Activated T-helper 2 cell treated with anti-CD3 and anti-CD28 coated beads, Interferon-gamma antibody, Interleukin-2, Interleukin-4, amounts not matched to agents 10 μg/mL and 5 μg/mL and 100 μg/mL, durations not matched to agents 14 hours and 24 hours and 36 hours (primary cell): Measurements from ENCODE around the gene MLC1. TPM values are rescaled to one million over a fixed set of nuclear protein-coding genes. Genes with fewer than 3 reads are reported as not detected.
"Not testable (repeated sequence)": the region's sequence is repeated elsewhere in the genome, so short reads cannot be mapped to it uniquely, and the experiment has no call there.

ENCODE experiments used
- DNase-seq: peaks from one replicate; pipeline ENCODE4 v3.0.0; 2021; ENCODE audit warnings: low spot score
- H3K27ac Mint-ChIP-seq: one replicate; pipeline ENCODE4 v1.8.0; 2021; ENCODE audit warnings: mixed read lengths
- H3K27me3 Mint-ChIP-seq: one replicate; pipeline ENCODE4 v1.8.0; 2021; ENCODE audit warnings: low read depth, mixed read lengths
- H3K36me3 Mint-ChIP-seq: one replicate; pipeline ENCODE4 v1.8.0; 2021; ENCODE audit warnings: low read depth, mixed read lengths
- H3K4me1 Mint-ChIP-seq: one replicate; pipeline ENCODE4 v1.8.0; 2021; ENCODE audit warnings: low read depth, mixed read lengths
- H3K4me3 Mint-ChIP-seq: one replicate; pipeline ENCODE4 v1.8.0; 2021; ENCODE audit warnings: low read depth, mild to moderate bottlenecking, moderate library complexity, mixed read lengths
- H3K9me3 Mint-ChIP-seq: one replicate; pipeline ENCODE4 v1.8.0; 2021; ENCODE audit warnings: mixed read lengths
- intact Hi-C: fragments of 100-400 bp; cut with micrococcal nuclease; formaldehyde crosslinking; loops from one replicate; pipeline ENCODE4 v1.15.1; 2023
- total RNA-seq: library from RNA; stranded (reverse); gene quantifications from 2 replicates; pipeline ENCODE4 v1.2.3, GENCODE V29; 2022

The MLC1 gene
- total RNA-seq, 1 donor from 2014 or later, result not detected

DNA sequence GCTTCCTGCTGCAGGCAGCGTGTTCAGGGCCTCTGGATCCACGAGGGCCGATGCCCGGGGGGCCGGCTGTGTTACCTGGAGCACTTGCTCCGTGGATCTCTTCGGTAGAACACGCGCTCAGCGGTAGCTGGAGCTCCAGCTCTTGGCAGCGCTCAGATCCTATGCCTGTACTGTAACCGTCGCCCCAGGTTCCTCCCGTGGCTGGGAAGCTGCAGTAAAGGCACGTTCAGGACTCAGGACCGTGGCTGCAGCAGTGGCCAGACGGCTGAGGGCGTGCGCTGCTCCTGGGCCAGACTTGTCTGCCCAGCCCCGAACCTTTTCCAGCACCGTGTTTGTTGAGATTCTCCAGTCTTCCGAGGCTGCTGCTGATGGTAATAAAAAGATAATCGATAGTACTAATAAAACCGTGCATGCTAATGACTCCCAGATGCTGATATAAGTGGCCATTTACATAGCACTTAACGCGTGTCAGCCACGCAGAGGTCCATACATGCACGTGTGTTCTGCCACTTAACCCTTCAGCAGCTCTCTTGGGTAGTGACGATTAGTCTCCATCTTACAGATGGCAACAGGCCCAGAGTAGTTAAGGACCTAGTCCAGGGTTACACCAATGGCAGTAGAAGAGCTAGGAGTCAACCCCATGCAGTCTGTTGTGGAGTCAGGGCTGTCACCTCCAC is 6.0 kb upstream of the MLC1 start:
- peaks cover 16% of the 10 kb centered on the region for H3K27me3 Mint-ChIP-seq

DNA sequence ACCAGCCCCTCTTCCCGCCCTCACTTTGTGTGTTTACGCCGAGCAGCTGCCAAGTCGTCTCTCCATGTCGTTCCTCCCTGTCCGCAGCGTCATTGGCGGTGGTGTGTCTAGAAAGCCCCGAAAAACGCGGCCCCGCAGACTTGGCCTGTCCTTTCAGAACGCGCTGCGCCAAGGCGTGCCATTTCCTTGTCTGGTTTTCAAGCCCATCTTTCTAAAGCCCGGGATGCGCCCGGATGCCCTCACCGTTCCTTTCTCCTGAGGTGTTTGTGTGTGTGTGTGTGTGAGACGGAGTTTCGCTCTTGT is 5.1 kb upstream of the MLC1 start:
- Mint-ChIP-seq H3K36me3 (peaks cover 10% of the 10 kb centered on the region), H3K4me1 (peaks cover 4% of the 10 kb centered on the region), H3K9me3 (peaks cover 6% of the 10 kb centered on the region), H3K27me3 (peaks cover 14% of the 10 kb centered on the region), H3K4me3 (no peak overlapping the region), H3K27ac (no peak overlapping the region)
- intact Hi-C loops, result no loop called here
- DNase-seq, result no peak

More for the DNA sequence above, 6.0 kb upstream of the MLC1 start:
- intact Hi-C loops, result no loop called here
- Mint-ChIP-seq H3K27ac (no peak overlapping the region), H3K4me1 (no peaks in the 10 kb centered on the region), H3K9me3 (peaks cover 5% of the 10 kb centered on the region), H3K4me3 (no peak overlapping the region), H3K36me3 (peaks cover 10% of the 10 kb centered on the region)
- DNase-seq, result no peak

DNA sequence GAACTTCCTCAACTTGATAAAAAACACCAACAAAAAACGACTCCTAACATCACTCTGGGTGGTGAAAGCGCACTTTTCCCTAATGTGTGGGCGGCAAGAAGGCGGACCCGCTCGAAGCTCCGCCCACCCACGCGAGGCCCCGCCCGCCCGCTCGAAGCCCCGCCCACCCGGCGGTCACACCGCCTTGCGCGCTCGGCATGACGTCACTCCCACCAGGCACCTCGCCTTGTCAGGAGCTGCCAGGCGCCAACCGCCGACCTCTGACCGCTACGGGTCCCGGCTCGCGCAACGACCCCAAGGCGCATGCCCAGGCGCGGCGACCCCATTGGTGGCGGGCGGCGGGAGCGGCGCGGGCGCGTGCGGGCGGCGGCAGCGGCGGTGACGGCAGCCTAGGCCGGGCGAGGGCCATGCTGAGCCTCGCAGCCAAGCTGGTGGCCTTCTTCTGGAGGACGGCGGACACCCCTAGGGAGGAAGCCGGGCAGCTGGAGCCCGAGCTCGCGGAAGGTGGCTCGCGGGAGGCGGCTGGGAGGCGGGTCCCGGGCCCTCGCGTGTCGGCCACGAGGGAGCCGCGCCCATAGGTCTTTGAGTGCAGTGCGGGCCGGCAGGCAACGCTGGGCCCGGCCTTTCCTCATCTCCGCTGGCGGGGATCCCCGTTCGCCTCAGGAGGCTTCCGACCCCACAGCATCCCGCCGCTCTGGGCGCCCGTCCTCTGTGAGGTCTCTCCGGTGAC is 4.6 kb upstream of the MLC1 start, which contains the start of gene MOV10L1:
TSS of gene MOV10L1 (plus strand) at position 325 of the 730 bp plus-strand sequence. CDS start at position 408, 83 bp downstream.
- intact Hi-C loops, result no loop called here
- H3K27me3 Mint-ChIP-seq, result peaks cover 14% of the 10 kb centered on the region
- H3K27ac Mint-ChIP-seq, result no peak within 1 kb of the TSS
- H3K4me3 Mint-ChIP-seq, result no peak within 1 kb of the TSS
- peaks cover 13% of the 10 kb centered on the region for H3K36me3 Mint-ChIP-seq
- DNase-seq, result no peak
- H3K4me1 Mint-ChIP-seq, result peaks cover 9% of the 10 kb centered on the region
- peaks cover 9% of the 10 kb centered on the region for H3K9me3 Mint-ChIP-seq

DNA sequence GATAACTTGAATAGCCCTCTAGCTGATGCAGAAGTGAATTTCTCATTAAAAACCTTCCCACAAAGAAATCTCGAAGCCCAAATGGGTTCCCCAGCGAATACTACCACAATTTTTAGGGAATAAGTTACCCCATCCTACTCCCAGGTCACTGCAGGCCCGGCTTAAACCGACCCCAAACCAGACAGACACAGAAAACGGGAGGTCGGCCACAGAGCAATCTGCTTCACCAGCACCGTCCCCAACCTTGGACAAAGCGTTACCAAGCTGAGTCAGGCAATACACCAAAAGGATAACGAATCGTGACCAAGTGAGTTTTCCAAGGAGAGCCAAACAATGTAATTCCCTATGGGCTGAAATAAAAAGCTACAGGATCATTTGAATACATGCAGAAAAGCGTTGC is 4.0 kb upstream of the MLC1 start:
- peaks cover 9% of the 10 kb centered on the region for H3K9me3 Mint-ChIP-seq
- peaks cover 9% of the 10 kb centered on the region for H3K4me1 Mint-ChIP-seq
- H3K4me3 Mint-ChIP-seq, result no peak overlapping the region
- peaks cover 13% of the 10 kb centered on the region for H3K36me3 Mint-ChIP-seq
- DNase-seq, result no peak
- intact Hi-C loops, result no loop called here
- no peak overlapping the region for H3K27ac Mint-ChIP-seq
- peaks cover 17% of the 10 kb centered on the region for H3K27me3 Mint-ChIP-seq

DNA sequence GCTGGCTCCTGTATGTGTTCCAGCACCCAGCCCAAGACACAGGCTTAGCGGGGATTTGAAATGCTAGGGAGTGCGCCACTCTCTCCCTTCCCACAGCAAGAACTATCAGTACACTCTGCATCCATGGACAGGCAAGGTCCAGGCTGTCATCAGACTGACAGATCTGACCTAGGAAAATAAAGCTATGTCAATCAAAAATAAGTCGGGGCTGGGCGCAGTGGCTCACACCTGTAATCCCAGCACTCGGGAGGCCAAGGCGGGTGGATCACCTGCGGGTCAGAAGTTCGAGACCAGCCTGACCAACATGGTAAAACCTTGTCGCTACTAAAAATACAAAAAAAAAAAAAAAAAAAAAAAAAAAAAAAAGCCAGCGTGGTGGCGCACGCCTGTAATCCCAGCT is 2.9 kb upstream of the MLC1 start:
- H3K27ac Mint-ChIP-seq, result no peak overlapping the region
- H3K4me1 Mint-ChIP-seq, result peaks cover 9% of the 10 kb centered on the region
- peaks cover 11% of the 10 kb centered on the region for H3K27me3 Mint-ChIP-seq
- H3K4me3 Mint-ChIP-seq, result no peak overlapping the region
- H3K9me3 Mint-ChIP-seq, result peaks cover 9% of the 10 kb centered on the region
- intact Hi-C loops, result no loop called here
- H3K36me3 Mint-ChIP-seq, result peaks cover 13% of the 10 kb centered on the region
- DNase-seq, result no peak

DNA sequence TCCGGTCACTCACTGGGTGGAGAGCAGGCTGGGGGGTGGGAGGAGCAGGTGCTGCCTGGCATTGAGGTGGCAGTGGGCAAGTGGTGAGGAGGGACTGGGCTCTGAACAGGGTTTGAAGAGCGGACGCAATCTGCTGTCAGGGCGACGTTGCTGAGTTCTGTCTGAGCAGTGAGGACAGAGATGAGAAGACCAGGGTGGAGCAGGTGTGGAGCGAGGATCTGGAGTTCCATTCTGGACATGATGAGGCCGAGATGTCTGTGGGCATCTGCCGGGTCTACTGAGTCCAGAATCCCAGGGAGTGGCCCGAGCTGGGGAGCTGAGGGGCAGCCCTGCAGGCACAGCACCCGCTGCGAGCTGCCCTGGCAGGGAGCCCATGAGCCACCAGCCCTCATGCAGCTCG is 2.4 kb upstream of the MLC1 start:
- Mint-ChIP-seq H3K36me3 (peaks cover 13% of the 10 kb centered on the region), H3K27ac (no peak overlapping the region), H3K27me3 (peaks cover 11% of the 10 kb centered on the region), H3K4me3 (no peak overlapping the region), H3K4me1 (peaks cover 9% of the 10 kb centered on the region), H3K9me3 (peaks cover 9% of the 10 kb centered on the region)
- intact Hi-C loops, result no loop called here
- no peak for DNase-seq

DNA sequence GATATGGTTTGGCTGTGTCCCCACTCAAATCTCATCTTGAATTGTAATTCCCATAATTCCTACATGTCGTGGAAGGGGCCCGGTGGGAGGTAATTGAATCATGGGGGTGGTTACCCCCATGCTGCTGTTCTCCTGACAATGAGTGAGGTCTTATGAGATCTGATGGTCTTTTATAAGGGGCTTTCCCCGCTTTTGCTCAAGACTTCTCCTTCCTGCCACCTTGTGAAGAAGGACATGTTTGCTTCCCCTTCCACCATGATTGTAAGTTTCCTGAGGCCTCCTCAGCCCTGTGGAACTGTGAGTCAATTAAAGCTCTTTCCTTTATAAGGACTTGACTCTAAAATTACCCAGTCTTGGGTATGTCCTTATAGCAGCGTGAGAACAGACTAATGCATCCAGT is 1.7 kb upstream of the MLC1 start:
- H3K36me3 Mint-ChIP-seq, result peaks cover 13% of the 10 kb centered on the region
- H3K4me3 Mint-ChIP-seq, H3K27ac Mint-ChIP-seq, H3K4me1 Mint-ChIP-seq, DNase-seq, intact Hi-C loops, H3K9me3 Mint-ChIP-seq: not testable (repeated sequence)
- H3K27me3 Mint-ChIP-seq, result peaks cover 11% of the 10 kb centered on the region

DNA sequence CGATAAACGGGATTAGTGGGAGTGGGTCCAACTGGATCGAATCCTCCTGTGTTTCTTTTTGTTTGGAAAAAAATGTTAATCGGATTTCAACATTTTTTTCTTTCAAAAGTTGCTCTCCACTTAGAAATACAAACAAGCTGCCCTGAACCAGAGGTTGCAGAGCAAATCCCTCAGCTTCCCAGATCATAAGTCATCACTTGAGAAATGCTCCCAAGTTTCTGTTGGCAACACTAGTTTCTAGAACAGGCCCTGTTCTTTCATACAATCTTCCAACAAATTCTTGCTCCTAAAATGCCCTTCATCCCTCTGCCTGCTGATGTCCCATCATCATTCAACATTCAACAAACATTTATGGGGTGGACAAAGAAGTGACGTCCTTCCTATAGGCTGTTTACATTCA is 1.3 kb upstream of the MLC1 start:
- DNase-seq, result no peak
- Mint-ChIP-seq H3K4me3 (no peak overlapping the region), H3K36me3 (peaks cover 13% of the 10 kb centered on the region), H3K4me1 (peaks cover 9% of the 10 kb centered on the region), H3K9me3 (peaks cover 9% of the 10 kb centered on the region), H3K27me3 (peaks cover 11% of the 10 kb centered on the region), H3K27ac (no peak overlapping the region)
- intact Hi-C loops, result no loop called here

DNA sequence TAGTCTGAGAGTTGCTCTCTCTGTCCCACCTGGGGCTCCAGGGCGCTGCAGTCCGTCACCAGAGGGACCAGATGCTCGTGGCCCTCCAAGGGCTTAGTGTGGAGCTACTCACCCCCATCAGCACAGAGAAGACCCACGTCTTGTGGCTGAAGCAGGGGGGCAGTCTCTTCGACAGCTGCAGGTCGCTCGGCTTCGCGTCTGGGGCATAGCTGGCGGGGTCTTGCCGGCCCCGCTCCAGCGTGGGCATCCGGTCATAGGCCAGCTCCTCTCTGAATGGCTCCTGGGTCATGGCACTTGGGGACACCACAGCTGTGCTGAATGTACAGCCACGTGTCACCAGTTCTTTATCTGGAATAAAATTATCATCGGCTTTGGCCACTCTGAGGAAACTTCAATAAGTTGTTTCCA is 608 bp downstream of the MLC1 start:
- intact Hi-C loops, result no loop called here
- no peak for DNase-seq
- H3K27ac Mint-ChIP-seq, result no peak overlapping the region
- H3K27me3 Mint-ChIP-seq, result peaks cover 11% of the 10 kb centered on the region
- H3K4me3 Mint-ChIP-seq, result no peak overlapping the region
- peaks cover 4% of the 10 kb centered on the region for H3K9me3 Mint-ChIP-seq
- peaks cover 9% of the 10 kb centered on the region for H3K4me1 Mint-ChIP-seq
- H3K36me3 Mint-ChIP-seq, result peaks cover 13% of the 10 kb centered on the region

DNA sequence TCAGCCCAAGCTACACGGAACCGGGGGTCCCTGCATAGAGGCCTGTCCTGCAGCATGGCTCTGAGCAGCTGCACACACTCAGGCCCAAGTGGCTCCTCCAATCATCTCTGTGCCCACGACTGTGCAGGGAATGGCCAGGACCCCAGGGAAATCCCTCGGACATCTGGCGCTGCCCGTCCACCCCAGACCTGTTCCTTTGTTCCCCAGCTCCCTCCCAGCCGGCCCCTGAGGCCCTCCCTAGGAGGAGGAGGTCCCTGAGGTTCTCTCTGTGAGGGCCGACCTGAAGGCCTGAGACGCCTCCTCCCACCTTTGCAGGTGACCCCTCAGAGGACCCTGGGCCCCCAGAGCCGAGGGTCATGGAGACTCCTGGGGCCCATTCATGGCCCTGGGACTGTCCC is 1.1 kb downstream of the MLC1 start:
- H3K27me3 Mint-ChIP-seq, result peaks cover 11% of the 10 kb centered on the region
- peaks cover 13% of the 10 kb centered on the region for H3K36me3 Mint-ChIP-seq
- intact Hi-C loops, result no loop called here
- no peak for DNase-seq
- peaks cover 9% of the 10 kb centered on the region for H3K4me1 Mint-ChIP-seq
- no peak overlapping the region for H3K4me3 Mint-ChIP-seq
- no peak overlapping the region for H3K27ac Mint-ChIP-seq
- peaks cover 4% of the 10 kb centered on the region for H3K9me3 Mint-ChIP-seq

DNA sequence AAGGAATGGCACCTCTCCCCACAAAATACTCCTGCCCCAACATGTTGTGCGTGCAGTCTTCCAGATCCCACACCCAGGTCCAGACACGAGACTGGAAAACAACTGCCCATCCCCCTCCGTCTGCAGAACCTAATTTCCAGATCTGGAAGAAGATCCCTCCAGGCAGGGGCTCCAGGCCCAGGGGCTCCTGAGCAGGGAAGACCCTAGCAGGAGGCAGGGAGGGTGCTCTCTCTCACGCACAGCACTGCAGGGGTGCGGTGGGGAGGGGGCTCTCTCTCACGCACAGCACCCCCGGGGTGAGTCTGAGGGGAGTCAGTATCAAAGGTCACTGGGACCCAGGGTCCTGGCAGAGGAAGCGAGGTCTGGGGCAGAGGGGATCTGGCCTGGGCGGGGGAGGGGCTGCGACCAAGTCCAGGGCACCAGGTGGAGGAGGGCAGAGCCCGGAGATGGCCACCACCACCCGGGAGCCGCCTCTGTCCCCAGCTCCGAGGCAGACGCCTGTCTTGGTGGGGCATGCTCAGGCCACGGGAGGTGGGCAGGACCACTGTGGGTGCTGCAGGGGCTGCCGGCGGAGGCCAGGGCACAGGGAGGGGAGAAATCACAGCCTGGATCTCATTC is 1.7 kb downstream of the MLC1 start:
- H3K36me3 Mint-ChIP-seq, result peaks cover 13% of the 10 kb centered on the region
- H3K4me3 Mint-ChIP-seq, result no peak overlapping the region
- DNase-seq, result no peak
- peaks cover 11% of the 10 kb centered on the region for H3K27me3 Mint-ChIP-seq
- intact Hi-C loops, result no loop called here
- peaks cover 9% of the 10 kb centered on the region for H3K4me1 Mint-ChIP-seq
- peaks cover 4% of the 10 kb centered on the region for H3K9me3 Mint-ChIP-seq
- H3K27ac Mint-ChIP-seq, result no peak overlapping the region

DNA sequence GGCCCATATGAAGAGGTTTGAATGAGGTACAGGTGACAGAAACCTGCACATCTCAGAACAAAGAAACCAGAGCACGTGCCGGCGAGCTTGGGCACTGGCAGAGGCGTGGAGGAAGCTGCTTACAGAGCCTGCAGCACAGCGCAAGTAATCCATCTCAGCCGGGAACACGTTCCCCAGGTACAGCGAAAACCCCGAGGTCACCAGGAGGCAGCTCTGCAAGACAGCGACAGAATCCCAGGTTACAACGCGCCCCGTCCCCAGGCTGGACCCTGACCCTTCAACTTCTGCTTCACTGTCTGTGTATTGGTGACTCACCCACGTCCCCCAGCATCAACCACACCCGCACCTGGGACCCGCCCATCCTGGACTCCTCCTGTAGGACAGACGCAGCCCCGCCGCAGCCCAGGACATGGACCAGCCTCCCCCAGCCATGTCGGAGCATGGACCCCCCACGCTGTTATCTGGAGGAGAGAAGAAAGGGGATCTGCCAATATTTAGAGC is 2.2 kb downstream of the MLC1 start:
- intact Hi-C loops, result no loop called here
- H3K9me3 Mint-ChIP-seq, result peaks cover 4% of the 10 kb centered on the region
- no peak overlapping the region for H3K27ac Mint-ChIP-seq
- no peak overlapping the region for H3K4me3 Mint-ChIP-seq
- H3K27me3 Mint-ChIP-seq, result peaks cover 11% of the 10 kb centered on the region
- DNase-seq, result no peak
- peaks cover 13% of the 10 kb centered on the region for H3K36me3 Mint-ChIP-seq
- H3K4me1 Mint-ChIP-seq, result peaks cover 9% of the 10 kb centered on the region

DNA sequence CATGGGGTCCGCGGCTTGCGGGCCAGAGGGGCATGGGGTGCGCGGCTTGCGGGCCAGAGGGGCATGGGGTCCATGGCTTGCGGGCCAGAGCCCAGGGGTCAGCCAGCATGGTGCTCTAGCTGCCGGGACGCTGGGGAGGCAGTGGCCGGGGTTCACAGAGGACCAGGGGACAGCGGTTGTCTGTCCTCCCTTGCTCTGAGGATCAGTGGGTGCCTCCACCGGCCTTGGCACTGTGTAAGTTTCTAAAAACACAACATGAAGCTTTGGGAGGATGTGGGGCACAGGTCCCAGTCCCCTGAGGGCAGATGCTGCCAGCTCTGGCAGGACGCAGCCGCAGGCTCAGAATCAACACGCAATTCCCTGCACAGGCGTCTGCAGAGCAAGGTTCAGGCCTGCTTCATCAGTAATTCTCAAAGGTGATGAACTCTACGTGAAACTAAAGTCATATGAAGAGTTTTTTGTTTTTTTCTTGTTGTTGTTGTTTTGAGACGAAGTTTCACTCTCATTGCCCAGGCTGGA is 3.0 kb downstream of the MLC1 start:
- Mint-ChIP-seq H3K9me3 (peaks cover 4% of the 10 kb centered on the region), H3K4me3 (no peak overlapping the region), H3K36me3 (peaks cover 11% of the 10 kb centered on the region), H3K27me3 (peaks cover 11% of the 10 kb centered on the region), H3K27ac (no peak overlapping the region), H3K4me1 (peaks cover 9% of the 10 kb centered on the region)
- intact Hi-C loops, result no loop called here
- DNase-seq, result no peak
